B cell (primary cell): ENCODE measurements around the gene CAGE1. TPM values are rescaled to one million over a fixed set of nuclear protein-coding genes. Genes with fewer than 3 reads are reported as not detected.

Experiments used
- ATAC-seq: fragments of 200-7000 bp; cut with Tn5 transposase; one replicate; pipeline ENCODE4 v1.10.0; 2021; ENCODE audit warnings: low read depth, mild to moderate bottlenecking, moderate number of reproducible peaks, moderate library complexity
- CTCF ChIA-PET: fragments of 350-600 bp; sonication (Branson Sonifier 250); formaldehyde crosslinking; loops from one replicate; lab custom pipeline; 2021; ENCODE audit warnings: antibody characterized with exemption, inconsistent platforms; lab: Charles Lee
- POLR2A ChIA-PET: fragments of 350-600 bp; sonication (Branson Sonifier 250); formaldehyde crosslinking; loops from one replicate; lab custom pipeline; 2021; ENCODE audit warnings: antibody characterized with exemption; lab: Charles Lee
- DNase-seq: peaks from one replicate; pipeline ENCODE4 v3.0.0; 2013
- H2AFZ ChIP-seq: 2 replicates; pipeline ENCODE4 v1.6.1; 2012; ENCODE audit warnings: mild to moderate bottlenecking, low read depth, low read length; ENCODE audit not compliant: insufficient read depth, poor library complexity, severe bottlenecking
- H3K27ac ChIP-seq, 2 donors: 1 replicate in 1 of 2; 2 replicates in 1 of 2; pipeline ENCODE4 v1.5.1; 2012 to 2013; ENCODE audit warnings: low read length in 2 of 2, mild to moderate bottlenecking in 2 of 2, moderate library complexity in 1 of 2
- H3K27me3 ChIP-seq, 4 experiments: fragments of 200-600 bp in 1 of 4; sonication (generic) in 1 of 4; replicated peaks in 1 of 4; 1 replicate in 2 of 4; 2 replicates in 2 of 4; pipeline versions ENCODE4 v1.6.1 to v1.7.0; 2013 to 2016; ENCODE audit warnings: low read length in 3 of 4, mild to moderate bottlenecking in 2 of 4, mixed read lengths in 1 of 4, moderate library complexity in 1 of 4; ENCODE audit not compliant: insufficient read depth in 4 of 4, control insufficient read depth in 3 of 4; ENCODE audit errors: control extremely low read depth in 1 of 4
- H3K36me3 ChIP-seq, 2 experiments: replicated peaks in 1 of 2; 1 replicate in 1 of 2; 2 replicates in 1 of 2; pipeline versions ENCODE4 v1.6.1 to v1.7.1; 2013; ENCODE audit warnings: low read length in 1 of 2; ENCODE audit not compliant: insufficient read depth in 2 of 2, control insufficient read depth in 1 of 2; ENCODE audit errors: control extremely low read depth in 1 of 2, extremely low read depth in 1 of 2
- H3K4me1 ChIP-seq, 2 donors: fragments of 200-600 bp in 1 of 2; sonication (generic) in 1 of 2; 1 replicate in 1 of 2; 2 replicates in 1 of 2; pipeline versions ENCODE4 v1.5.1 to v1.6.1; 2013 to 2017; ENCODE audit warnings: low read length in 2 of 2; ENCODE audit not compliant: control insufficient read depth in 2 of 2, insufficient read depth in 2 of 2
- H3K4me2 ChIP-seq: replicated peaks from 2 replicates; pipeline ENCODE3; 2012; ENCODE audit warnings: mild to moderate bottlenecking, low read depth, low read length; ENCODE audit not compliant: poor library complexity, severe bottlenecking
- H3K4me3 ChIP-seq, 5 experiments: fragments of 200-600 bp in 1 of 5; sonication (generic) in 1 of 5; 1 replicate in 3 of 5; 2 replicates in 2 of 5; pipeline versions ENCODE4 v1.5.1 to v1.7.0; 2011 to 2016; ENCODE audit warnings: low read length in 4 of 5, mild to moderate bottlenecking in 4 of 5, low read depth in 2 of 5, control low read depth in 1 of 5, moderate library complexity in 1 of 5; ENCODE audit not compliant: insufficient read depth in 1 of 5; ENCODE audit errors: control extremely low read depth in 1 of 5, extremely low read depth in 1 of 5
- H3K79me2 ChIP-seq: fragments of 200-600 bp; sonication (generic); one replicate; pipeline ENCODE4 v1.6.0; 2016; ENCODE audit warnings: low read length; ENCODE audit not compliant: control insufficient read depth, insufficient read depth
- H3K9ac ChIP-seq: fragments of 200-600 bp; sonication (generic); 2 replicates; pipeline ENCODE4 v1.6.1; 2017; ENCODE audit warnings: mild to moderate bottlenecking, low read length, moderate library complexity
- H3K9me3 ChIP-seq, 3 donors: one replicate each; pipeline versions ENCODE4 v1.6.1 to v1.7.1; 2013; ENCODE audit warnings: low read length in 2 of 3; ENCODE audit not compliant: control insufficient read depth in 2 of 3, insufficient read depth in 1 of 3; ENCODE audit errors: control extremely low read depth in 1 of 3
- H4K20me1 ChIP-seq: 2 replicates; pipeline ENCODE4 v1.6.0; 2012; ENCODE audit warnings: mild to moderate bottlenecking, low read length; ENCODE audit not compliant: insufficient read depth, control insufficient read depth, poor library complexity, severe bottlenecking
- H3K27ac Mint-ChIP-seq: one replicate; pipeline ENCODE4 v1.8.0; 2021; ENCODE audit warnings: mixed read lengths
- H3K27me3 Mint-ChIP-seq: one replicate; pipeline ENCODE4 v1.8.0; 2021; ENCODE audit warnings: mixed read lengths
- H3K4me1 Mint-ChIP-seq: one replicate; pipeline ENCODE4 v1.8.0; 2021; ENCODE audit warnings: mixed read lengths
- H3K4me3 Mint-ChIP-seq: one replicate; pipeline ENCODE4 v1.8.0; 2021; ENCODE audit warnings: mixed read lengths
- H3K9me3 Mint-ChIP-seq: one replicate; pipeline ENCODE4 v1.8.0; 2022; ENCODE audit warnings: mixed read lengths; ENCODE audit not compliant: insufficient read depth
- EZH2 ChIP-seq: IDR thresholded peaks from 2 replicates; pipeline ENCODE4 v1.6.1; 2012; ENCODE audit warnings: borderline replicate concordance, low read depth, mild to moderate bottlenecking, moderate library complexity, low read length; ENCODE audit not compliant: insufficient read depth, poor library complexity, severe bottlenecking
- WGBS: methylation state at CpG from one replicate; pipeline ENCODE4 v1.1.5; 2013; ENCODE audit warnings: missing lambda C conversion rate; ENCODE audit not compliant: insufficient coverage; 5-methylcytosine and 5-hydroxymethylcytosine counted together
- intact Hi-C: fragments of 100-400 bp; cut with micrococcal nuclease; formaldehyde crosslinking; loops from one replicate; pipeline ENCODE4 v1.10.0; 2022
- polyA minus RNA-seq: library from RNA; depleted of rRNA, polyadenylated mRNA; stranded (reverse); fragments of >200 nt; gene quantifications from 2 replicates; pipeline ENCODE4 v1.2.3, GENCODE V29; 2012
- polyA plus RNA-seq: library from polyadenylated mRNA; depleted of rRNA; stranded (reverse); fragments of >200 nt; gene quantifications from 2 replicates; pipeline ENCODE4 v1.2.3, GENCODE V29; 2012
- total RNA-seq, 2 donors: library from RNA; stranded (reverse); fragments of 120-200 nt in 1 of 2; gene quantifications; 1 replicate in 1 of 2; 2 replicates in 1 of 2; pipeline versions ENCODE4 v1.2.3 to v1.2.4, GENCODE V29; 2013 to 2022
- TF ChIP-seq, protein P1 (sequence below): fragments of 200-600 bp; IDR thresholded peaks from one replicate; pipeline ENCODE4 v1.8.0; 2022; ENCODE audit warnings: antibody characterized with exemption, mild to moderate bottlenecking

CAGE1 gene
- total RNA-seq: 0.32 and 0.34 TPM in 2 replicates
- total RNA-seq (2013): 1.4 TPM
- 0.13 and 0.25 TPM in 2 replicates for polyA plus RNA-seq
- 2.2 and 9.8 TPM in 2 replicates for polyA minus RNA-seq

DNA sequence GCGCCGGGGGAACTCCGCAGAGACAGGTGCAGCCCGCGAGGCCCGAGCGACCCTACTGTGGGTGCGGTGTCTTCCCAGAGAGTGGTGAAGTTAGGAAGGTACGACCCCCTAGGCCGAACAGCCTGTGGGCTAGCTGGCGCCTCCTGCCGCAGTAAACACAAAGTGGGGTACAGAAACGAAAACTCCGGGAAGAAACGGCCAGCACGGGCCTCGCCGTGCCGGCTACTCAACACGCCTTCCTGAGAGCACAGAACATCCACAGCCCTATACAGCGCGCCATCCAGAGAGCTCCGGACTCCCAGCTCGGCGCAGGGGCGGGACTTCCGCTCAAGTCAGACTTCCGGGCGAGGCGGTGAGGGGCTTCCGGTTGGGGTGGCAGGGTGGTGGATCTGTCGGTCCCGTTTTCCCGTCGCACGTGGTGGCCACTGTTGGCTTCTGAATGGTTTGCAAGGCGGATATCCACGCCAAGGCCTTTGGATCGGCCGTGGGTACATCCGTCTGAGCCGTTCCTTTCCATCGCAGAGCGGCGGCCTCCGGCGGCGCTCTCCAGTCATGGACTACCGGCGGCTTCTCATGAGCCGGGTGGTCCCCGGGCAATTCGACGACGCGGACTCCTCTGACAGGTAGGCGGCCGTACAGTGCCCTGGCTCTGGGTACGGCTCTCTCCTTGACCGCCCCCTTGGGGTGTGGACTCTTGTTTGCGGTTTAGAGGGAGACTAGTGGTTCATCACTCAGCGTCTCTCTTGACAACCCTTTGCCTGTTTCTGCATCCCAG lies at the start of gene CAGE1, which contains the start of gene RIOK1:
Gene CAGE1 (minus strand): TSS at position 292 of the 775 bp plus-strand sequence. CDS start 2,569 bp downstream, outside the sequence.
Gene RIOK1 (plus strand): TSS at position 358 of the 775 bp plus-strand sequence. CDS start 195 bp downstream, at position 553.
- no peak for TF ChIP-seq EZH2
- TF ChIP-seq, protein P1, sequence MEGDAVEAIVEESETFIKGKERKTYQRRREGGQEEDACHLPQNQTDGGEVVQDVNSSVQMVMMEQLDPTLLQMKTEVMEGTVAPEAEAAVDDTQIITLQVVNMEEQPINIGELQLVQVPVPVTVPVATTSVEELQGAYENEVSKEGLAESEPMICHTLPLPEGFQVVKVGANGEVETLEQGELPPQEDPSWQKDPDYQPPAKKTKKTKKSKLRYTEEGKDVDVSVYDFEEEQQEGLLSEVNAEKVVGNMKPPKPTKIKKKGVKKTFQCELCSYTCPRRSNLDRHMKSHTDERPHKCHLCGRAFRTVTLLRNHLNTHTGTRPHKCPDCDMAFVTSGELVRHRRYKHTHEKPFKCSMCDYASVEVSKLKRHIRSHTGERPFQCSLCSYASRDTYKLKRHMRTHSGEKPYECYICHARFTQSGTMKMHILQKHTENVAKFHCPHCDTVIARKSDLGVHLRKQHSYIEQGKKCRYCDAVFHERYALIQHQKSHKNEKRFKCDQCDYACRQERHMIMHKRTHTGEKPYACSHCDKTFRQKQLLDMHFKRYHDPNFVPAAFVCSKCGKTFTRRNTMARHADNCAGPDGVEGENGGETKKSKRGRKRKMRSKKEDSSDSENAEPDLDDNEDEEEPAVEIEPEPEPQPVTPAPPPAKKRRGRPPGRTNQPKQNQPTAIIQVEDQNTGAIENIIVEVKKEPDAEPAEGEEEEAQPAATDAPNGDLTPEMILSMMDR: no peak
- H3K79me2 ChIP-seq: peaks cover 29% of the 10 kb centered on the region
- peak within 1 kb of the TSS; percentile 84 for H3K9ac ChIP-seq
- no peaks in the 10 kb centered on the region for H4K20me1 ChIP-seq
- Mint-ChIP-seq H3K9me3 (no peaks in the 10 kb centered on the region), H3K27ac (peak within 1 kb of the TSS; percentile 99), H3K4me1 (peaks cover 34% of the 10 kb centered on the region), H3K4me3 (peak within 1 kb of the TSS; percentile 96), H3K27me3 (no peaks in the 10 kb centered on the region)
- H3K4me1 ChIP-seq: peaks cover 18 to 26% of the 10 kb centered on the region in 2 donors
- H3K4me3 ChIP-seq: peak within 1 kb of the TSS; percentile 83 to 96 (median 85)
- no peaks in the 10 kb centered on the region for H3K27me3 ChIP-seq
- WGBS: 1% methylated on average over 60 of the region's 62 CpGs
- peaks cover 0 to 7% of the 10 kb centered on the region in 2 experiments for H3K36me3 ChIP-seq
- no peaks in the 10 kb centered on the region for H3K9me3 ChIP-seq
- peak within 1 kb of the TSS; percentile 96 to 100 for H3K27ac ChIP-seq
- ATAC-seq (peak; percentile 89), DNase-seq (peak; percentile 98)
- intact Hi-C loops: loop anchor here (1.0 to 2.0 kb wide), 6 partner anchors 76 to 713 kb away; partner anchors contain the start of genes BLOC1S5, EEF1E1, SNRNP48 and SSR1
- CTCF ChIA-PET: interaction anchor here (1.2 to 4.3 kb wide), 4 partner anchors 11 to 113 kb away, joined by 3 to 34 read pairs (median 5); no protein-coding TSS in a partner anchor
- H3K4me2 ChIP-seq: peak within 1 kb of the TSS; percentile 76
- peak within 1 kb of the TSS; percentile 77 for H2AFZ ChIP-seq
- POLR2A ChIA-PET: interaction anchor here (0.5 to 1.9 kb wide), 4 partner anchors 36 to 112 kb away, joined by 3 to 14 read pairs (median 10); partner anchors contain the start of gene SSR1
